NCI-H1092 (cell line): Measurements from ENCODE around the gene HHATL.

ENCODE experiments used
- DNase-seq: peaks from one replicate; lab custom pipeline; 2025; lab: John Stamatoyannopoulos, UW

HHATL gene

GRCh38 chr3:42698216-42698910 is 4.2 kb downstream of the HHATL start:
- no peak for DNase-seq

GRCh38 chr3:42697289-42698051 is 5.1 kb downstream of the HHATL start:
- no peak for DNase-seq

GRCh38 chr3:42696356-42697288 is 6.0 kb downstream of the HHATL start:
- DNase-seq, result no peak

- no peak for DNase-seq
Measured at GRCh38 chr3:42694366-42694765, 8.2 kb downstream of the HHATL start.

- no peak for DNase-seq
Measured at GRCh38 chr3:42693530-42693930, 9.1 kb downstream of the HHATL start.

- DNase-seq, result no peak
Measured at GRCh38 chr3:42692667-42693529, 9.7 kb downstream of the HHATL start.

GRCh38 chr3:42691816-42692666 is 10.6 kb downstream of the HHATL start:
- no peak for DNase-seq

GRCh38 chr3:42690766-42691680 is 11.6 kb downstream of the HHATL start:
- DNase-seq, result no peak

GRCh38 chr3:42690191-42690590 is 12.4 kb downstream of the HHATL start:
- DNase-seq, result no peak

GRCh38 chr3:42689421-42690014 is 13.1 kb downstream of the HHATL start:
- no peak for DNase-seq

- no peak for DNase-seq
Measured at GRCh38 chr3:42688487-42689420, 13.8 kb downstream of the HHATL start.

GRCh38 chr3:42688016-42688415 is 14.6 kb downstream of the HHATL start:
- no peak for DNase-seq

- DNase-seq, result no peak
Measured at GRCh38 chr3:42686832-42687650, 15.6 kb downstream of the HHATL start.

GRCh38 chr3:42685891-42686820 is 16.4 kb downstream of the HHATL start:
- no peak for DNase-seq

- DNase-seq, result no peak
Measured at GRCh38 chr3:42685363-42685881, 17.2 kb downstream of the HHATL start, which contains the start of gene KLHL40. Gene KLHL40, plus strand, starts transcription at chr3:42685537. Its CDS starts 82 bp downstream, at chr3:42685619.
